Measurements from ENCODE around the gene XIST.
"Not testable (repeated sequence)": the region's sequence is repeated elsewhere in the genome, so short reads cannot be mapped to it uniquely, and the experiment has no call there.

XIST gene

GRCh38 chrX:73838123-73838522 is 14.4 kb downstream of the XIST start:
- no peak for DNase-seq

DNA sequence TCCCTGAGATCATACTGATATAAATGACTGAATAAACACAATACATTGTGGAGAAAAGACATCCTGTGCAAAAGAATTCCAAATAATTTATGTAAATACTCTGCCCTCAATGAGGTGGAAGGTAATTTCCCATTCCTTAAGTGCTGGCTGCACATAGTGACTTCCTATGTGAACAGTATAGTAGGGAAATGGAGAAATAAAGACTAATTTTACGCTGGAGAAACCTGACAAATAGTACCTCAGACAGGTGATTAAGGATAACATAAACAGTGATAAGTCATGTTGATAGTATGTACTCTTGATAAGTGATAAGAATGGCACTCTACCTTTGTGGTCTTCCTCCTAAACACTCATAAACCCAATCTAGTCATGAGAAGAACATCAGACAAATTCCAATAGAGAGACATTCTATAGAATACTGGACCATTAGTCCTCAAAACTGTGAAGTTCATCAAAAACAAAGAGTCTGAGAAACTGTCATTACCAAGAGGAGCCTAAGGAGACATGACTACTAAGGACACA is 15.5 kb downstream of the XIST start:
- no peak for DNase-seq

GRCh38 chrX:73834219-73834618 is 18.3 kb downstream of the XIST start:
- DNase-seq = no peak

GRCh38 chrX:73832319-73832718 is 20.2 kb downstream of the XIST start:
- DNase-seq = no peak

DNA sequence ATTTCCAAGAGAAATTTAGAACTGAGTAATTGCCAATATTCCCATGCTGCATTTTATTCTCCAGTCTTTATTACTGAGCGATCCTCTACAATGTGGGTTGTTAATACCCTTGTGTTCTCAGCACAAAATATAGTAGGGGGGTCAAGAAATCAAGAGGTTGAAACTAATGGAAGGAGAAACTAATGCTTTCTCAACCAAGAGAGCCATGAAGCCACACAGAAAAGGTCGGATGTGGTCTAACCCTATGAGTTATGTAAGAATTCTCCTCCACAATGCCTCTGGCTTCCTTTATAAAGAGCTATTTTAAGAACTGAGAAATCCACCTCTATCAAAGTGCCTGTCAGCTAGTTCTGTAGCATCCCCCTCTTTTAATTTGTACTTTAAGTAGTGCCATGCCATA is 21.0 kb downstream of the XIST start:
- DNase-seq = no peak

GRCh38 chrX:73830489-73831414 is 21.8 kb downstream of the XIST start:
- no peak for DNase-seq

- no peak for DNase-seq
Measured at GRCh38 chrX:73829890-73830466, 22.5 kb downstream of the XIST start.

DNA sequence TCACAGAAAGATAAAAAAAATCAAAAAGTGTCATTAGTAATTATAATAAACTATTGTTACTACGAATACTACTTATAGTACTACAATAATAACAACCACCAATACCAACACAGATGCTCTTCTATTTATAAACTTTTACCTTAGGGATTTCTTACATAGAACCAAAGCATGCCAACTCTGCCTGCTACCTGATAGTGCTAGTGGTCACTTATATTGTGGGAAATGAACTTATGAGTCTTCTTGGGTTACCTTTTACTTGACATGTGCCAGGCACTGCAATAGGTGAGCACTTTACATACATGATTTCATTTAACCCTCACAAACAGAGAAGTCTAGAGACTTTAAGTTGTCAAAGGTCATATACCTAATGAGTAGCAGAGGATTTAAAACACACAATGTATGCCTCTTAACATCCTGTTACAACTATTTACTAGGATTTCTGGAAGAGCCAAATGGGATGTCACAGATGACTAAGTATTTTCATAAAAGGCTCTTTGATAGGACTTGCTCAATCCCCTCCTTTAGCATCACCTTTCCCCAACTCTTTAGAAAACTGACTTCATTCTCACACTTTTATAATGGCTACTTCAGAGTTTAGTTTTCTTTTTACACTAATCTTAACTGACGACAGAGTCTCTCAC is 24.3 kb downstream of the XIST start:
- DNase-seq = no peak

GRCh38 chrX:73827406-73827805 is 25.1 kb downstream of the XIST start:
- no peak for DNase-seq

DNA sequence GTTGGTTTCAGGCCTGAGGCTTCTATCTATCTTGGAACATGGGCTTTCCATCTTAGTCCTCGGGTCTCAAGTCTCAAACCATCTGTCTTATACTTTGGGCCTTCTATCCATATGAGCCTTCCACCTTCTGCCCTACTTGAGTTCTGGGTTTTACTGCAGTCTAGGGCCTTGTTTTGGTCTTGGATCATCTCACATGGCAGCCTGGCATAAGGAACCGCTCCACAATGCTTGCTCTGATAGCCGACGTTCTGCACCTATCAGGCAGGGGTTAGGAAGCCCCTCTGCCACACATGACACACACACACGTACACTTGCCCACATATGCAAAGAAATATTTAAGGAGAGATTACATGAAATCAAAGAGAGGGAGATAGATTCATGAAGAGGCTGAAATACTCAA is 25.5 kb downstream of the XIST start:
- DNase-seq = no peak

DNA sequence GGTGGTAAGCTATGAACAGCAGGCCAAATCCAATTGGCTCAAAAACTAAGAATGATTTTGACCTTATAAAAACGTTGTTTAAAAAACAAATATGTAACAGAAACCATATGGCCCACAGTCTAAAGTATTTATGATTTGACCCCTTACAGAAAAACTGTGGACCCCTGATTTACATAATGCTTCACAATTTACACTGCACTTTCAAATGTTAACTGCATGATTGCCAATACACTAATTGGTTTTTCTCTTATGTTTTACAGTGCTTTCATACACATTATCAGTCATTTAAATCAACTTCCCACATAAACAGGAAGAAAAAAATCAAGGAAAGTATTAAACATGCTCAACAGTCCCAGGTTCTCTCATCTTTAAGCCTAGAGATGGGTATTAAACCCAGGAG is 26.9 kb downstream of the XIST start:
- no peak for DNase-seq

DNA sequence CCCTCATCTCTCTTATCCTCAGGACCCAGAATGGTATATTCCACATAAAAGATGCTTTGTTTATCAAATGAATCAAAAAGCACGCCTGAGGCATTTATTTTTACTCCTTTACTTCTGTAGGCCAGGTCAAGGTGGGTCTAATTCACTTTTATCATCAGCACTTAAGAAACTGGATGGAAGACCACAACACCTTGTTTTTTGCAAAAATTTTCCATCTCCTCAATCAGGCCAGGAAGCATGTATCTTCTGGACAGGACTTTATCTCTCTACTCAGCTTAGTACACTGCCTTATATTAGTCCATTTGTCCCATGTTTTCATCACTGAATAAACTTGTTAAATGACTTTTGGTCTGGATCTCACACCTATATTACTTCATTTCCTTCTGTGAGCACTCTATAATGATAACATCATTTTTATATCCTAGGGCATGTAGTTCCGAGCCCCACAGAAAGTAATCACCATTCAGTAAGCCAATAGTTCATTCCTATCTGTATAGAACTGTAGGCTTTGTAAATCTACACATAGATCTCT is 29.0 kb downstream of the XIST start:
- DNase-seq = no peak

DNA sequence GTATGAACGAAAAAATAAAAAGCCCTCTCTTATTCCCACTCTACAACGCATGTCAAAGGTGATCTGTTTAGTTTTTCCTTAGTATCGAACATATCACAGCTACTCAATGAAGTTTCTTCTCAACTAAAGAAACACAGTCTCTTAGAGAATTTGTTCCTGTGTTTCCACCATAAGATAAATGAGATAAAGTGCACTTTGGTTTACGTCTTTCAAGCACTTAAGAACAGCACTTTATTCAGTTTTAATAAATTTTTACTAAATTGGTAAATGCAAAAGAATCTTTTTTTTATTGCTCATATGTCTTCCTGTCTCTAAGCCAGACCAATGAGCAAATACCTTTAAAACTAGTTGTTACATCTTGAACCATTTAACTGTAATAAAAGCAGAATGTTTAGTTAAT is 29.7 kb downstream of the XIST start:
- DNase-seq = no peak

- DNase-seq = no peak
Measured at GRCh38 chrX:73821921-73822559, 30.5 kb downstream of the XIST start.

DNA sequence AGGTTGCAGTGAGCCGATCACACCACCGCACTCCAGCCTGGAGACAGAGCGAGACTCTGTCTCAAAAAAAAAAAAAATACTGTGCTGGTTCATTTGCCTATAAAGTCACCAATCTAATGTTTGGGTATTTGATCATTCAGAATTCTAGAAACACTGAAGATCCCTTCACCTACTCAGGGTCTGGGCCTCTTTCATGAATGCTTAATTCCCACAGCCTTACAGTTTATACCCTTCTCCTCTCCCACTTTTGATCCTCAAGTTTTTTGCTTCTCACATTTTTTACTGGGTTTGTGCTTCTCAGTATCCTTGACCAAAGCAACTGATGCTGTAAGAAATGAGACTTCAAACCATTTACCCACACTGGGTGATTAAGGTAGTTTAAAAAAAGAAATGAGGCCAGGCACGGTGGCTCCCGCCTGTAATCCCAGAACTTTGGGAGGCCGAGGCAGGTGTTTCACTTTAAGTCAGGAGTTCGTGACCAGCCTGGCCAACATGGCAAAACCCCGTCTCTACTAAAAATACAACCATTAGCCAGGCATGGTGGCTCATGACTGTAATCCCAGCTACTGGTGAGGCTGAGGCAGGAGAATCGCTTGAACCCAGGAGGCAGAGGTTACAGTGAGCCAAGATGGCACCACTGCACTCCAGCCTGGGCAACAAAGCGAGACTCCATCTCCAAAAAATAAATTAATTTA is 32.5 kb downstream of the XIST start:
- DNase-seq = not testable (repeated sequence)

GRCh38 chrX:73818200-73819116 is 34.1 kb downstream of the XIST start:
- no peak for DNase-seq

- no peak for DNase-seq
Measured at GRCh38 chrX:73817393-73818199, 34.9 kb downstream of the XIST start.

- no peak for DNase-seq
Measured at GRCh38 chrX:73812256-73812655, 40.3 kb downstream of the XIST start.

- not testable (repeated sequence) for DNase-seq
Measured at GRCh38 chrX:73804109-73804508, 48.4 kb downstream of the XIST start.

GRCh38 chrX:73799888-73800287 is 52.6 kb downstream of the XIST start:
- DNase-seq = no peak

Data from NCI-H146 (cell line).